SK-N-SH treated with all-trans-retinoic acid at 6 μM for 48 hours (cell line): ENCODE data around the gene EEFSEC.

Source experiments
- ATAC-seq: fragments of 200-7000 bp; cut with Tn5 transposase; 3 replicates; pipeline ENCODE4 v1.9.1; 2020; ENCODE audit warnings: mild to moderate bottlenecking, moderate library complexity
- ARNTL ChIP-seq: fragments of 450-650 bp; formaldehyde crosslinking; IDR thresholded peaks from 2 replicates; pipeline ENCODE4 v1.5.0; 2020; ENCODE audit warnings: low read depth, mild to moderate bottlenecking, moderate library complexity, borderline replicate concordance
- BACH2 ChIP-seq: fragments of 250-450 bp; sonication (Bioruptor Pico); IDR thresholded peaks from 2 replicates; pipeline ENCODE4 v1.9.0; 2021; ENCODE audit warnings: mild to moderate bottlenecking, borderline replicate concordance
- ESRRG ChIP-seq: fragments of 250-450 bp; sonication (Bioruptor Pico); IDR thresholded peaks from 2 replicates; pipeline ENCODE4 v1.6.1; 2021; ENCODE audit warnings: mild to moderate bottlenecking
- GLIS3 ChIP-seq: fragments of 250-450 bp; sonication (Bioruptor Pico); IDR thresholded peaks from 2 replicates; pipeline ENCODE4 v1.5.0; 2020; ENCODE audit warnings: mild to moderate bottlenecking, moderate library complexity
- OSR1 ChIP-seq: fragments of 250-450 bp; sonication (Bioruptor Pico); IDR thresholded peaks from 2 replicates; pipeline ENCODE4 v1.8.0; 2022; ENCODE audit warnings: moderate library complexity, mild to moderate bottlenecking, inconsistent platforms
- RARB ChIP-seq: fragments of 250-450 bp; sonication (Bioruptor Pico); IDR thresholded peaks from 2 replicates; pipeline ENCODE4 v1.8.0; 2021; ENCODE audit warnings: mild to moderate bottlenecking, moderate library complexity
- TCF4 ChIP-seq: fragments of 250-450 bp; sonication (Bioruptor Pico); IDR thresholded peaks from 2 replicates; pipeline ENCODE4 v1.8.0; 2021; ENCODE audit warnings: mild to moderate bottlenecking, moderate library complexity, borderline replicate concordance
- TOX ChIP-seq: fragments of 250-450 bp; sonication (Bioruptor Pico); IDR thresholded peaks from 2 replicates; pipeline ENCODE4 v1.8.0; 2021; ENCODE audit warnings: mild to moderate bottlenecking, moderate library complexity, borderline replicate concordance
- ZFP30 ChIP-seq: fragments of 450-650 bp; formaldehyde crosslinking; IDR thresholded peaks from 2 replicates; pipeline ENCODE4 v1.5.0; 2022; ENCODE audit warnings: mild to moderate bottlenecking, moderate library complexity
- ZNF565 ChIP-seq: fragments of 450-650 bp; formaldehyde crosslinking; conservative IDR thresholded peaks from 2 replicates; pipeline ENCODE4 v1.5.0; 2020; ENCODE audit warnings: low read depth, mild to moderate bottlenecking, moderate library complexity
- ZNF70 ChIP-seq: fragments of 450-650 bp; formaldehyde crosslinking; IDR thresholded peaks from 2 replicates; pipeline ENCODE4 v1.5.0; 2020; ENCODE audit warnings: mild to moderate bottlenecking, moderate library complexity
- ZNF8 ChIP-seq: fragments of 450-650 bp; formaldehyde crosslinking; IDR thresholded peaks from 2 replicates; pipeline ENCODE4 v1.5.0; 2020; ENCODE audit warnings: mild to moderate bottlenecking, moderate library complexity
- TF ChIP-seq, protein P1 (sequence below): fragments of 250-450 bp; sonication (Bioruptor Pico); IDR thresholded peaks from 2 replicates; pipeline ENCODE4 v1.5.0; 2020; ENCODE audit warnings: mild to moderate bottlenecking, moderate library complexity
- TF ChIP-seq, protein P2 (sequence below): fragments of 250-450 bp; sonication (Bioruptor Pico); IDR thresholded peaks from 2 replicates; pipeline ENCODE4 v1.5.1; 2020; ENCODE audit warnings: low read depth, mild to moderate bottlenecking, moderate library complexity
- TF ChIP-seq, protein P3 (sequence below): fragments of 250-450 bp; sonication (Bioruptor Pico); IDR thresholded peaks from 2 replicates; pipeline ENCODE4 v1.8.0; 2020; ENCODE audit warnings: mild to moderate bottlenecking, moderate library complexity, borderline replicate concordance
- TF ChIP-seq, protein P4 (sequence below): fragments of 250-450 bp; sonication (Bioruptor Pico); IDR thresholded peaks from 2 replicates; pipeline ENCODE4 v1.5.1; 2021; ENCODE audit warnings: mild to moderate bottlenecking, moderate library complexity

EEFSEC gene

DNA sequence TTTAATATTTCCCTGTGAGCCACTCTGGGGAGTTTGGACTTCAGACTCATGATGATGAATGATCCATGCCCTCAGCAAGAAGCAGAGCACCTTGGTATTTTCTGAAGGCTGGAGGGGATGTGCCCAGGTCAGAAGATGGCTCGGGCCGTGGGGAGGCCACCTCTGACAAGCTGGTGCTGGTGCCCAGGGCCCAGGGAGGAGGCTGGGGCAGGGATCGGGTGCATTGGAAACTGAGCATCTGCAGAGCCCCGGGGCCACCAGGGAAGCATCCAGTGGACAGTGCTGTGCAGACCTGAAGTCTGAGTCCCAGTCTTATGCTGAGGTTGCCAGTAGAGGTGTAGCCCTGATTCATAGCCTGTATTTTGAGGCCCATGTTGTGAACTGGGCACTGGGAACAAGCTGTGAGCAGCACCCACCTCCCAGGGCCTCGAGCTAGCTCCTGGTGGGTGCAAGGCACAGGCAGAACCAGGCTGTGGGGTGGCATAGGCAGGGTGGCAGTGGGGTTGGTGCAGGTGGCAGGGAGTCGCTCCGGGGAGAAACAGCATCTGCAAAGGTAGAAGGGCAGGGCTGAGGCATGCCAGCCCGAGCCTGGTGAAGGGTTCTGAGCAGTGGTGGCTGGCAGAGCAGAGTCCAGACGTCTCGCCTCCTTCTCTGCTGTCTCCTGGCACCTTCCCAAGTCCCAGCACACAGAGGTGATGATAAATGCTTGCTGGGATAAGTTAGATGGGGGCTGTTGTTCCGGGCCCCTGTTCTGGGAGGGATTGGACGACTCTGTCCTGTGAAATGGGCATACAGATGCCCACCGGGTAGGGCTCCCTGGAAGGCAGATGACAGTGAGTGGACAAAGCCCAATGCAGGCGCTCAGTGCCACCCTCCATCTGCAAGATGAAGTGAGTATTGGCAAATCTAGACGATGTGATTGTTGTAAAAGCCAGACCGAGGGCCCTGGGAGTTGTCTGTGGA lies 302.8 kb downstream of the EEFSEC start:
- peak; percentile 48 for ATAC-seq
- no peak for TF ChIP-seq ZFP30 (CRISPR knock-in tag)
- TF ChIP-seq BACH2 (CRISPR knock-in tag) = no peak
- no peak for TF ChIP-seq ZNF70
- TF ChIP-seq ARNTL = no peak
- no peak for TF ChIP-seq OSR1 (CRISPR knock-in tag)
- TF ChIP-seq GLIS3 (CRISPR knock-in tag) = no peak
- TF ChIP-seq, protein P1, sequence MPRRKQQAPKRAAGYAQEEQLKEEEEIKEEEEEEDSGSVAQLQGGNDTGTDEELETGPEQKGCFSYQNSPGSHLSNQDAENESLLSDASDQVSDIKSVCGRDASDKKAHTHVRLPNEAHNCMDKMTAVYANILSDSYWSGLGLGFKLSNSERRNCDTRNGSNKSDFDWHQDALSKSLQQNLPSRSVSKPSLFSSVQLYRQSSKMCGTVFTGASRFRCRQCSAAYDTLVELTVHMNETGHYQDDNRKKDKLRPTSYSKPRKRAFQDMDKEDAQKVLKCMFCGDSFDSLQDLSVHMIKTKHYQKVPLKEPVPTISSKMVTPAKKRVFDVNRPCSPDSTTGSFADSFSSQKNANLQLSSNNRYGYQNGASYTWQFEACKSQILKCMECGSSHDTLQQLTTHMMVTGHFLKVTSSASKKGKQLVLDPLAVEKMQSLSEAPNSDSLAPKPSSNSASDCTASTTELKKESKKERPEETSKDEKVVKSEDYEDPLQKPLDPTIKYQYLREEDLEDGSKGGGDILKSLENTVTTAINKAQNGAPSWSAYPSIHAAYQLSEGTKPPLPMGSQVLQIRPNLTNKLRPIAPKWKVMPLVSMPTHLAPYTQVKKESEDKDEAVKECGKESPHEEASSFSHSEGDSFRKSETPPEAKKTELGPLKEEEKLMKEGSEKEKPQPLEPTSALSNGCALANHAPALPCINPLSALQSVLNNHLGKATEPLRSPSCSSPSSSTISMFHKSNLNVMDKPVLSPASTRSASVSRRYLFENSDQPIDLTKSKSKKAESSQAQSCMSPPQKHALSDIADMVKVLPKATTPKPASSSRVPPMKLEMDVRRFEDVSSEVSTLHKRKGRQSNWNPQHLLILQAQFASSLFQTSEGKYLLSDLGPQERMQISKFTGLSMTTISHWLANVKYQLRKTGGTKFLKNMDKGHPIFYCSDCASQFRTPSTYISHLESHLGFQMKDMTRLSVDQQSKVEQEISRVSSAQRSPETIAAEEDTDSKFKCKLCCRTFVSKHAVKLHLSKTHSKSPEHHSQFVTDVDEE (CRISPR knock-in tag) = no peak
- no peak for TF ChIP-seq TOX (CRISPR knock-in tag)
- TF ChIP-seq ZNF8 (CRISPR knock-in tag) = no peak
- no peak for TF ChIP-seq ZNF565 (CRISPR knock-in tag)
- TF ChIP-seq, protein P2, sequence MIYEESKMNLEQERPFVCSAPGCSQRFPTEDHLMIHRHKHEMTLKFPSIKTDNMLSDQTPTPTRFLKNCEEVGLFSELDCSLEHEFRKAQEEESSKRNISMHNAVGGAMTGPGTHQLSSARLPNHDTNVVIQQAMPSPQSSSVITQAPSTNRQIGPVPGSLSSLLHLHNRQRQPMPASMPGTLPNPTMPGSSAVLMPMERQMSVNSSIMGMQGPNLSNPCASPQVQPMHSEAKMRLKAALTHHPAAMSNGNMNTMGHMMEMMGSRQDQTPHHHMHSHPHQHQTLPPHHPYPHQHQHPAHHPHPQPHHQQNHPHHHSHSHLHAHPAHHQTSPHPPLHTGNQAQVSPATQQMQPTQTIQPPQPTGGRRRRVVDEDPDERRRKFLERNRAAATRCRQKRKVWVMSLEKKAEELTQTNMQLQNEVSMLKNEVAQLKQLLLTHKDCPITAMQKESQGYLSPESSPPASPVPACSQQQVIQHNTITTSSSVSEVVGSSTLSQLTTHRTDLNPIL (CRISPR knock-in tag) = no peak
- TF ChIP-seq, protein P3, sequence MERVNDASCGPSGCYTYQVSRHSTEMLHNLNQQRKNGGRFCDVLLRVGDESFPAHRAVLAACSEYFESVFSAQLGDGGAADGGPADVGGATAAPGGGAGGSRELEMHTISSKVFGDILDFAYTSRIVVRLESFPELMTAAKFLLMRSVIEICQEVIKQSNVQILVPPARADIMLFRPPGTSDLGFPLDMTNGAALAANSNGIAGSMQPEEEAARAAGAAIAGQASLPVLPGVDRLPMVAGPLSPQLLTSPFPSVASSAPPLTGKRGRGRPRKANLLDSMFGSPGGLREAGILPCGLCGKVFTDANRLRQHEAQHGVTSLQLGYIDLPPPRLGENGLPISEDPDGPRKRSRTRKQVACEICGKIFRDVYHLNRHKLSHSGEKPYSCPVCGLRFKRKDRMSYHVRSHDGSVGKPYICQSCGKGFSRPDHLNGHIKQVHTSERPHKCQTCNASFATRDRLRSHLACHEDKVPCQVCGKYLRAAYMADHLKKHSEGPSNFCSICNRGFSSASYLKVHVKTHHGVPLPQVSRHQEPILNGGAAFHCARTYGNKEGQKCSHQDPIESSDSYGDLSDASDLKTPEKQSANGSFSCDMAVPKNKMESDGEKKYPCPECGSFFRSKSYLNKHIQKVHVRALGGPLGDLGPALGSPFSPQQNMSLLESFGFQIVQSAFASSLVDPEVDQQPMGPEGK (CRISPR knock-in tag) = no peak

DNA sequence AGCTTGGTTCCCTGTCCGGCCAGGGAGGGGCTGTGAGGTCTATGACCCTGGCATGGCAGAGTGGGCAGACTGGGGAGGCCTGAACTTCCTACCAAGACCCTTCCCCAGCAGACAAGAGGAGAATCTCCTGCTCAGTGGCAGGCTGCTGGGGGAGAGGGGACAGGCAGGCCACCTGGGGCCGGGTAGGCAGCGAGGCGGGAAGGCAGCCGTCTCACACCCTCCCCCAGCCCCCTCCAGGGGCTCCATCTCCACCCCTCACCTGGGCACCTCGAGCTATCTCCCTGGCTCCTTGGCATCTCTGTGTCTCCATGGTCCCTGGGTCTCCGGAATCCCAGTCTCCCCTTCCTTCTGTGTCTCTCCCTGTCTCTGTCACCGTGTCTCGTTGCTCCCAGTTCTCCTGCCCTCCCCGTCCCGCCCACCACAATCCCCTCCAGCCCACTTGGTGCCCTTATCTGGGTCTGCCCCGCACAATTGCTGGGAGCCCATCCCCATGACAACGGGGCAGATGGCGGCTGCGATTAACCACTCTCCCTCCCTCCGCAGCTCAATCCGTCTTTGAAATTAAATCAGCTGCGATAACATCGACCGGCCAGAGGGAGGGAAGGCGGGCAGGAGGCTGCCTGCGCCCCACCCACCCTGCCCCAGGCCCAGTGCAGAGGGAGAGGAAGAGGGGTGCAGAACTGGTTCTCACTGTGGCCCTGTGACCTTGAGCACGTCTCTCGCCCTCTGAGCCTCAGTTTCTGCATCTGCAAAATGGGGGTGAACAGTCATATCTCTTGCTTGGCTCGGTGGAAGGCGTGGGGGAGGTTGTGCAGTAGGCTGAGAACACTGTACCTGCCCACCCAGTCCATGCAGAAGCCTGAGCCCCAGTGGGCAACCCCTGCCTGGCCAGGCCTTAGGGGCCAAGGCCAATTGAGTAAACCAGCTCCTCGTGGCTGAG lies 303.8 kb downstream of the EEFSEC start:
- no peak for TF ChIP-seq ZFP30 (CRISPR knock-in tag)
- no peak for TF ChIP-seq RARB (CRISPR knock-in tag)
- TF ChIP-seq ZNF70 = peak; percentile 82; the same call in 1 of the 2 replicates
- TF ChIP-seq, protein P4, sequence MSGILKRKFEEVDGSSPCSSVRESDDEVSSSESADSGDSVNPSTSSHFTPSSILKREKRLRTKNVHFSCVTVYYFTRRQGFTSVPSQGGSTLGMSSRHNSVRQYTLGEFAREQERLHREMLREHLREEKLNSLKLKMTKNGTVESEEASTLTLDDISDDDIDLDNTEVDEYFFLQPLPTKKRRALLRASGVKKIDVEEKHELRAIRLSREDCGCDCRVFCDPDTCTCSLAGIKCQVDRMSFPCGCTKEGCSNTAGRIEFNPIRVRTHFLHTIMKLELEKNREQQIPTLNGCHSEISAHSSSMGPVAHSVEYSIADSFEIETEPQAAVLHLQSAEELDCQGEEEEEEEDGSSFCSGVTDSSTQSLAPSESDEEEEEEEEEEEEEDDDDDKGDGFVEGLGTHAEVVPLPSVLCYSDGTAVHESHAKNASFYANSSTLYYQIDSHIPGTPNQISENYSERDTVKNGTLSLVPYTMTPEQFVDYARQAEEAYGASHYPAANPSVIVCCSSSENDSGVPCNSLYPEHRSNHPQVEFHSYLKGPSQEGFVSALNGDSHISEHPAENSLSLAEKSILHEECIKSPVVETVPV = no peak
- peak; percentile 85; the same call in 1 of the 2 replicates for TF ChIP-seq ESRRG (CRISPR knock-in tag)
- TF ChIP-seq, protein P1 (CRISPR knock-in tag) = peak; percentile 69; the same call in 1 of the 2 replicates
- TF ChIP-seq ARNTL = no peak
- TF ChIP-seq TCF4 (CRISPR knock-in tag) = peak; percentile 61; the same call in 1 of the 2 replicates
- ATAC-seq = peak; percentile 57
